SU-DHL-6 (cell line): ENCODE measurements around the gene CDC42EP1.

Source experiments
- EZH2phosphoT487 ChIP-seq: fragments of 200-600 bp; sonication (generic), shearing (Covaris generic); conservative IDR thresholded peaks from 2 replicates; pipeline ENCODE4 v1.6.1; 2018; ENCODE audit warnings: mild to moderate bottlenecking, antibody characterized with exemption, low read length, moderate library complexity, mixed read lengths
- TF ChIP-seq, protein P1 (sequence below): fragments of 200-600 bp; sonication (generic); IDR thresholded peaks from one replicate; pipeline ENCODE4 v1.5.1; 2017; ENCODE audit warnings: antibody characterized with exemption, mild to moderate bottlenecking, low read length, moderate library complexity; ENCODE audit not compliant: insufficient read depth, poor library complexity, severe bottlenecking

DNA sequence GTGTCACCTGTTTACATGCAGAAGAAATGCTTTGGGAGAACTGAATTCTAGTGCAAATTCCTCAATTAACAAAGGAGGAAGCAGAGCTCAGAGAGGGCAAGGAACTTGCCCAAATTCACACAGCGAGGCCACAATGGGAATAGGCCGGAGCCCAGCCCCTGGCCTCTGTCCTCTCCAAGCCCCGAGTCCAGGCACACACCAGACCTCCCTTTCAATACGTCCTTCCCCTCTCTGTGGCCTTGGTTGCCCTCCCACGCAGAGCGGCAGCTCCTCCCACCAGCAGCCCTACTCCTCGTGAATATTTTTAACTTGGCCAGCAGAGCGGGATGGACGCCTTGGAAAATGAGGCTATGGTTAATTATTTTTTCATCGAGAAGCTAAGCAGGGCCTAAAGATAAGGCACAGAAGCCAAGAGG, 39.5 kb upstream of the CDC42EP1 start:
- TF ChIP-seq, protein P1, sequence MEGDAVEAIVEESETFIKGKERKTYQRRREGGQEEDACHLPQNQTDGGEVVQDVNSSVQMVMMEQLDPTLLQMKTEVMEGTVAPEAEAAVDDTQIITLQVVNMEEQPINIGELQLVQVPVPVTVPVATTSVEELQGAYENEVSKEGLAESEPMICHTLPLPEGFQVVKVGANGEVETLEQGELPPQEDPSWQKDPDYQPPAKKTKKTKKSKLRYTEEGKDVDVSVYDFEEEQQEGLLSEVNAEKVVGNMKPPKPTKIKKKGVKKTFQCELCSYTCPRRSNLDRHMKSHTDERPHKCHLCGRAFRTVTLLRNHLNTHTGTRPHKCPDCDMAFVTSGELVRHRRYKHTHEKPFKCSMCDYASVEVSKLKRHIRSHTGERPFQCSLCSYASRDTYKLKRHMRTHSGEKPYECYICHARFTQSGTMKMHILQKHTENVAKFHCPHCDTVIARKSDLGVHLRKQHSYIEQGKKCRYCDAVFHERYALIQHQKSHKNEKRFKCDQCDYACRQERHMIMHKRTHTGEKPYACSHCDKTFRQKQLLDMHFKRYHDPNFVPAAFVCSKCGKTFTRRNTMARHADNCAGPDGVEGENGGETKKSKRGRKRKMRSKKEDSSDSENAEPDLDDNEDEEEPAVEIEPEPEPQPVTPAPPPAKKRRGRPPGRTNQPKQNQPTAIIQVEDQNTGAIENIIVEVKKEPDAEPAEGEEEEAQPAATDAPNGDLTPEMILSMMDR: no peak
- TF ChIP-seq EZH2phosphoT487: no peak
